ENCODE measurements around the gene MTTP.
"Not testable (repeated sequence)": the region's sequence is repeated elsewhere in the genome, so short reads cannot be mapped to it uniquely, and the experiment has no call there.

Gene MTTP

GRCh38 chr4:99574530-99575324 is at the start of gene MTTP:
TSS of gene MTTP (plus strand) at chr4:99574824. CDS start at chr4:99574910, 86 bp downstream.
- DNase-seq = no peak

- DNase-seq = no peak
Measured at GRCh38 chr4:99529228-99529627, 45.4 kb upstream of the MTTP start.

- DNase-seq = no peak
Measured at GRCh38 chr4:99529956-99530355, 44.7 kb upstream of the MTTP start.

GRCh38 chr4:99534699-99535098 is 39.9 kb upstream of the MTTP start:
- not testable (repeated sequence) for DNase-seq

GRCh38 chr4:99536271-99536670 is 38.4 kb upstream of the MTTP start:
- no peak for DNase-seq

GRCh38 chr4:99536848-99537247 is 37.8 kb upstream of the MTTP start:
- DNase-seq = no peak

- DNase-seq = no peak
Measured at GRCh38 chr4:99537674-99538073, 37.0 kb upstream of the MTTP start.

GRCh38 chr4:99540277-99540939 is 34.2 kb upstream of the MTTP start:
- no peak for DNase-seq

- no peak for DNase-seq
Measured at GRCh38 chr4:99552872-99553271, 21.8 kb upstream of the MTTP start.

- peak; percentile 79 to 100 (median 96) for DNase-seq
Measured at GRCh38 chr4:99563310-99564186, 11.1 kb upstream of the MTTP start, which contains the start of gene TRMT10A. TSS of gene TRMT10A (minus strand) at chr4:99564039. CDS start at chr4:99559338, 4,701 bp downstream.

GRCh38 chr4:99564921-99565320 is 9.7 kb upstream of the MTTP start:
- DNase-seq = no peak

- no peak for DNase-seq
Measured at GRCh38 chr4:99571883-99572282, 2.7 kb upstream of the MTTP start.

GRCh38 chr4:99572527-99573240 is 1.9 kb upstream of the MTTP start:
- no peak for DNase-seq

GRCh38 chr4:99573735-99574368 is 772 bp upstream of the MTTP start:
- DNase-seq = no peak

- no peak for DNase-seq
Measured at GRCh38 chr4:99578714-99579113, 4.1 kb downstream of the MTTP start.

- DNase-seq = no peak
Measured at GRCh38 chr4:99585516-99585915, 10.9 kb downstream of the MTTP start.

- DNase-seq = no peak
Measured at GRCh38 chr4:99586322-99586721, 11.7 kb downstream of the MTTP start.

GRCh38 chr4:99586797-99587196 is 12.2 kb downstream of the MTTP start:
- no peak for DNase-seq

GRCh38 chr4:99587309-99587708 is 12.7 kb downstream of the MTTP start:
- DNase-seq = no peak

- DNase-seq = no peak
Measured at GRCh38 chr4:99587803-99588202, 13.2 kb downstream of the MTTP start.

GRCh38 chr4:99591757-99592156 is 17.1 kb downstream of the MTTP start:
- DNase-seq = no peak

Measured in hypothalamus (tissue), 51 donors.